HG03103 (cell line): ENCODE measurements around the gene RHOBTB1.

Experiments
- ATAC-seq: cut with Tn5 transposase; IDR thresholded peaks from one replicate; pipeline ENCODE4 v1.9.1; 2021; ENCODE audit warnings: low read depth; ENCODE audit not compliant: unreplicated experiment

Gene RHOBTB1

GRCh38 chr10:60827791-60828488, 116.0 kb downstream of the RHOBTB1 start:
- no peak for ATAC-seq

- no peak for ATAC-seq
Measured at GRCh38 chr10:60825520-60825919, 118.5 kb downstream of the RHOBTB1 start.

DNA sequence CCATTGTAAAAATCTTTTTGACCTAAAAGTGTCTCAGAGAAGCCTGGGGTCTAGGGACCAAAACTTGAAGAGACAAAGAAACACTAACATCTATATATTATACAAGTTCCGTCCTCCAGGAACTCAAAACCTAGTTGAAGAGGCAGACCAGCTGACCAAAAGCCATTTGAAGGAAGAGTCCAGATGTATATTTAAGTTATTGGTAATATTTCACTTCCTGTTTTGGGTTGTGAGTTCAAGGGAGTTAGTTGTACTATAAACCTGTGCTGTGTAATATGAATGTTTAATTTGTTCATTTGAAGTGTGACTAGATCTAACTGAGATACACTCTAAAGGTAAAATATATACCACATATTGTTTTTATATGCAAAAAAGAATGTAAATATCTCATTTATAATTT, 120.7 kb downstream of the RHOBTB1 start:
- ATAC-seq: no peak

- no peak for ATAC-seq
Measured at GRCh38 chr10:60822809-60823208, 121.2 kb downstream of the RHOBTB1 start.

- no peak for ATAC-seq
Measured at GRCh38 chr10:60821656-60822055, 122.3 kb downstream of the RHOBTB1 start.

DNA sequence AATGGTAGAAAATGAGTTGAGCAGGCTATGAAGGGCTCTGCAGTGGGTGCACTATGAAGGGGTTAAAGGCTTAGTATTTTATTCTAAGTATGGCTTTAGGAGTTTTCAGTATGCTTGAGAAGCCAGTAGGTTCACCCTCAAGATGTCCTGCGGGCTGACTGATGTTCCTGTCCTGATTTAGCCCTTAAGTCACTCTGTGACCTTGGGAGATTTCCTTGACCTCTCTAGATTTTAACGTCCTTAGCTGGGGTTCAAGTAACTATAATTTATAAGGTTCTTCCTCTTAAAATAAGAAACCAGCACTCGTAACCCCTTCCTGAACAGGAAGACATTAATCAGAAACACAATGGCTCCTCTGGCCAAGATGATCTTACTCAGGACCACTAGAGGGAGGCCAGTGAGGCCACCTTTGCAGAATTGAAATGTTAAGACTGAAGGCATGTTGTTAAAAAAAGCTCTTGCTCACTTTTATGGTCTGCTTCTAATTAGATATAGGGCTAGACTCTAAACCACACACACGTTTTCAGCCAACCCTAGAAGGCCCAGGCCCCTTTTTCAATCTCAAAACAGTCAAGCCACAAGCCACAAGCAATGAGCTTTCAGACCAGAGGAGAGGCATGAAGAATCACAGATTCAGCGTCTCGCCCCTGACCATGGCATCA, 123.8 kb downstream of the RHOBTB1 start:
- ATAC-seq: no peak
